GM18868 (cell line): ENCODE data around the gene MUC5AC.
"Not testable (repeated sequence)": the region's sequence is repeated elsewhere in the genome, so short reads cannot be mapped to it uniquely, and the experiment has no call there.

Experiments used
- ATAC-seq: cut with Tn5 transposase; IDR thresholded peaks from one replicate; pipeline ENCODE4 v1.9.1; 2021; ENCODE audit warnings: mild to moderate bottlenecking, moderate library complexity; ENCODE audit not compliant: unreplicated experiment

Gene MUC5AC

GRCh38 chr11:1157645-1158591, at the start of gene MUC5AC:
TSS of gene MUC5AC (plus strand) at chr11:1157953. CDS start at chr11:1158000, 47 bp downstream.
- ATAC-seq, result no peak

GRCh38 chr11:1108246-1108900, 49.4 kb upstream of the MUC5AC start:
- ATAC-seq, result no peak

GRCh38 chr11:1109101-1109917, 48.4 kb upstream of the MUC5AC start:
- no peak for ATAC-seq

- no peak for ATAC-seq
Observed at GRCh38 chr11:1109918-1110705, 47.6 kb upstream of the MUC5AC start.

- ATAC-seq, result no peak
Observed at GRCh38 chr11:1111545-1112212, 46.1 kb upstream of the MUC5AC start.

GRCh38 chr11:1112351-1113191, 45.2 kb upstream of the MUC5AC start:
- no peak for ATAC-seq

GRCh38 chr11:1113405-1114201, 44.1 kb upstream of the MUC5AC start:
- no peak for ATAC-seq

GRCh38 chr11:1115292-1115691, 42.5 kb upstream of the MUC5AC start:
- ATAC-seq, result not testable (repeated sequence)

- no peak for ATAC-seq
Observed at GRCh38 chr11:1116104-1116503, 41.6 kb upstream of the MUC5AC start.

- no peak for ATAC-seq
Observed at GRCh38 chr11:1116666-1117390, 40.9 kb upstream of the MUC5AC start.

GRCh38 chr11:1117992-1118391, 39.8 kb upstream of the MUC5AC start:
- ATAC-seq, result no peak

- ATAC-seq, result no peak
Observed at GRCh38 chr11:1118755-1119603, 38.8 kb upstream of the MUC5AC start.

- no peak for ATAC-seq
Observed at GRCh38 chr11:1119604-1120146, 38.1 kb upstream of the MUC5AC start.

- ATAC-seq, result no peak
Observed at GRCh38 chr11:1120532-1121330, 37.0 kb upstream of the MUC5AC start.

- ATAC-seq, result no peak
Observed at GRCh38 chr11:1121331-1121812, 36.4 kb upstream of the MUC5AC start.
